CD1c-positive myeloid dendritic cell (primary cell): ENCODE data around the gene IFIT3.
"Not testable (repeated sequence)": the region's sequence is repeated elsewhere in the genome, so short reads cannot be mapped to it uniquely, and the experiment has no call there.

ENCODE experiments used
- DNase-seq: peaks from one replicate; pipeline ENCODE4 v3.0.0-alpha.2; 2016; ENCODE audit errors: extremely low spot score

The IFIT3 gene

GRCh38 chr10:89327803-89328441, at the start of gene IFIT3:
TSS of gene IFIT3 (plus strand) at chr10:89327997. CDS start at chr10:89328074, 77 bp downstream.
- DNase-seq = peak; percentile 91

DNA sequence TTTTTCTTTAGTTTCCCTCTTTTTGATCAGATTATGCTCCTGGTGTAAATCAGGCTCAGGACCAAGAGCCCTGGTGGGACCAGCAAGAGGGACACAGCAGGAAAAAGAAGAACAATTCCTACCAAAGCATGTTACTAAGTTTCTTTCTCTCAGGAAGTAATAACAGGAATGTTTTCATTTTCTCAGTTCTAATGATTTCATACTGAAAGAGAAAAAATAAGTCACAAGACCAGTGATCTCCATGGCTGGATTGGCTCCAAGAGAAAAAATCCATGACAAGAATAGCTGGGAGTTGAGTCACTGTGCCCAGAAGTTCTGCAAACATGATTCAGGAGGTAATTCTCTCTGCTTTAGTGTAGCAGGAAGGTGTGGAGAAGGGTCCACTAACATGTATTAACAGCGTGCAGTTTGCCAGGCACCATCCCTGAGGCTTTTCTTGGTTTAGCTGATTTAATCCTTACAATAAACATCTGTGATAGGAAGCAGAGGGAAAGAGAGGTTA, 49.7 kb upstream of the IFIT3 start:
- no peak for DNase-seq

- DNase-seq = no peak
Observed at GRCh38 chr10:89278900-89279392, 48.9 kb upstream of the IFIT3 start.

- no peak for DNase-seq
Observed at GRCh38 chr10:89279421-89279869, 48.4 kb upstream of the IFIT3 start.

DNA sequence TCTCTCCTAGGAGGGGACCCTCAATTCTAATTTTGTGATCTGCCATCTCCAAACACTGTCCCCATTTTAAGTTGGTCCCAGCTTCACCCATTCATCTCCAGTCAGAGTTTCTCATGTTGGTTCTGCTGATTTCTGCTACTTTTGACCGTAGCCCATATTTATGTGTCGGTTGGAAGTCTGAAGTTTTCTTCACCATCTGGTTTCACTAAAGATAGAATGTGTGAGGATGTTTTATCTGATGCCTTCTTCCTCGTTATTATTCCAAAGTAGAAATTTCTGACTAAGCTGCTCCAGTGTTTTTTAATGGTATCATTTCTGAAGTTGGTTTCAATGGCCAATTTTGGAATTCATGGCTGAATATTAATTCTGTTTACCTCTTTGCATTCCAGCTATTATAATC, 47.3 kb upstream of the IFIT3 start:
- no peak for DNase-seq

- no peak for DNase-seq
Observed at GRCh38 chr10:89281606-89282395, 46.0 kb upstream of the IFIT3 start.

DNA sequence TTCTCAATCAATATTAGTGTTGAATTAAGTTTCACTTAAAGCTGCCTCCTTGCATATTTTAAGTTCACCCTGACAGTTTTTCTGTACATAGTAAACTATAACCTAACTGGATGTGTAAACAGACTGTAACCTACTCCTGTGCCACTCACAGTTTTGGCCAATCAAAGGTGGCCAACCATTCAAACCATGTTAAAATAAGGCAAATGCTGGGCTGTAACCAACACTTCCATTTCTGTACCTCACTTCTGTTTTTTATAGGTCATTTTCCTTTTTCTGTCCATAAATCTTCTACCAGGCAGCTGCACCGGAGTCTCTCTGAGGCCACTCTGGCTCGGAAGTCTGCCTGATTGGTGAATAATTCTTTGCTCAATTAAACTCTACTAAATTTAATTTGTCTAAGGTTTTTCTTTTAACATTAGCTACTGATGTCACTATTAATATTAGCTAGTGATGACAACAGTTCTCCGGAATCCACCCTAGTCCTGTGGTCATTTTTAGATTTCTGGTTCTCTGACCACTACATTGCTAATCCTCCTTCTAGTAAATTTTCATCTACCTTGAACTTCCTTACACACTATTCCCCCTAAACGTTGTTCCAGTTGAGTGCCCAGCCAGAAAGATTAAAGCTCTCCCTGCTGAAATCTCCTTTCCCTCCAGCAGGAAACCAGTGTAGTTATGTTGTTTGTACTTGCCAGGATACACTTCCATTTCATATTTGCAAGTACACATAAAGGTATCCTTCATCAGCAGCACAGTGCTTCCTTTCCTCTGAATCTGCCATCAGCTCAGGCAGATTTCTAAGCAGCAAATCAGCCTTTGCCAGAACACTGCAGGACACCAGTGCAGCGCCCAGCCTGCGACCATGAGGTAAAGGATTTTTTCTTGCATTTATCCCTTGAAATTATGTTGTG, 44.5 kb upstream of the IFIT3 start:
- DNase-seq = no peak

DNA sequence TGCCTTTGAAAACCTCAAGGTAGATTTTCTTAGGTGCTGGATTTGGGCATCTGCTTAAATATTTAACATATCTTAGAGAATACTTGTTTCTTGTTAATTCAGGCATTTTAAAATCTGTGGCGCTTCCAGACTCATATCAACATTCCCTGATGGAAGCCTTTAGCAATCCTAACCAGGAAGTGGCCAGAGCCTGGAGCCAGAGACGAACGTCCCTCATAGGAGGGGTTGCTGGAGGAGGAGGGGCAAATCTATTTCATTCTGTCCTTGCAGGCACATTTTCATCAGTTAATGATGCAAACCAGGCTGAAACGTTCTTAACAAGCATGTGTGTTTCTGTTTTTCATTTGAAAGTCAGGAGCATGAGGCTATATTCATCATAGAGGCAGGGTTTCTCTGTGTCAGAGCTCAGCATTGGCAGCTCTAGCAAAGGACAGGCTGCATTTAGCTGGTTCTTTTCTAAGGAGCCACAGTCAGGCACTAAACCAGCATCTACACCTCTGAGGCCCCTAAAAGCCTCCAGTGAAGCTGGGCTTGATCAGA, 43.8 kb upstream of the IFIT3 start:
- DNase-seq = no peak

DNA sequence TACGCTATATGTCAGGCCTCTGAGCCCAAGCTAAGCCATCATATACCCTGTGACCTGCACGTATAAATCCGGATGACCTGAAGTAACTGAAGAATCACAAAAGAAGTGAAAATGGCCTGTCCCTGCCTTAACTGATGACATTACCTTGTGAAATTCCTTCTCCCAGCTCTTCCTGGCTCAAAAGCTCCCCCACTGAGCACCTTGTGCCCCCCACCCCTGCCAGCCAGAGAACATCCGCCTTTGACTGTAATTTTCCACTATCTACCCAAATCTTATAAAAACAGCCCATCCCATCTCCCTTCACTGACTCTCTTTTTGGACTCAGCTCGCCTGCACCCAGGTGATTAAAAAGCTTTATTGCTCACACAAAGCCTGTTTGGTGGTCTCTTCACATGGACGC, 43.1 kb upstream of the IFIT3 start:
- not testable (repeated sequence) for DNase-seq

GRCh38 chr10:89285303-89285702, 42.5 kb upstream of the IFIT3 start:
- DNase-seq = not testable (repeated sequence)

- DNase-seq = no peak
Observed at GRCh38 chr10:89294721-89295239, 33.0 kb upstream of the IFIT3 start.

GRCh38 chr10:89295597-89295996, 32.2 kb upstream of the IFIT3 start:
- DNase-seq = peak; percentile 60

- DNase-seq = peak; percentile 83
Observed at GRCh38 chr10:89296220-89296648, 31.6 kb upstream of the IFIT3 start.

DNA sequence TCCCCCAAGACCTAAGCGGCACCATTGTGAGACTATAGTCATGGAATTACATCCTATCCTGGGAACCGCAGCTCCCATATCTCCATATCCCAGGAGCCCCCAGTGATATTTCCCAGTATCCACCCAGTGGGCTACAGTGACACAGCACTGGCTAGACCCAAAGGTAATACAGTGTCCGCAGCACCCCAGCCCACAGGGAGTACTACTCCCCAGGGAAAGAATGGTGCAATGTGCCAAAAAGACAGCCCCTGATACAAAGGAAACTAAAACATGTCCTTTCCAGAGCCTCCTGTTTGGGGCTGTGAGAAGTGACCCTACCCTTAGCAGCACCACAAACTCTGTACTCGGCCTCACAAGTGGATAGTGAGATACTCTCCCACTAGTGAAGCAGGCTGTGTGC, 30.4 kb upstream of the IFIT3 start:
- no peak for DNase-seq

DNA sequence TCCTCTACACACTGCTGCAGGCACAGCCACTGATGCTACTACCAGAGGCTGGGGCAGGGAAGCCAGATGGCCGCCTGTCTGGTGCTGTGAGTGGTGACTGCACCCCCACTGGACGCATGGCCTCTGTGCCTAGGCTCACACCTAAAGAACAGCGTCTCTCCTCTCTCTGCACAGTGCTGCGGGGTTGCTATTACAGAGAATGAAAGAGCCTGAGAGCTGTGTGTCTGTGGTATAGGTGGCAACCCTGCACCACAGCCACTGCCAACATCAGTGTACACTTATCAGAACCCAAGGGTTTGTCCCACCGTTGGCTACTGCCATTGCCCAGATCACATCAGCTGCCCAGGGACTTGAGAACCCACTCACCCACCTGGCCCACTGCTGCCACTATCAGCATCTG, 30.0 kb upstream of the IFIT3 start:
- no peak for DNase-seq

GRCh38 chr10:89299031-89299430, 28.8 kb upstream of the IFIT3 start:
- DNase-seq = no peak

DNA sequence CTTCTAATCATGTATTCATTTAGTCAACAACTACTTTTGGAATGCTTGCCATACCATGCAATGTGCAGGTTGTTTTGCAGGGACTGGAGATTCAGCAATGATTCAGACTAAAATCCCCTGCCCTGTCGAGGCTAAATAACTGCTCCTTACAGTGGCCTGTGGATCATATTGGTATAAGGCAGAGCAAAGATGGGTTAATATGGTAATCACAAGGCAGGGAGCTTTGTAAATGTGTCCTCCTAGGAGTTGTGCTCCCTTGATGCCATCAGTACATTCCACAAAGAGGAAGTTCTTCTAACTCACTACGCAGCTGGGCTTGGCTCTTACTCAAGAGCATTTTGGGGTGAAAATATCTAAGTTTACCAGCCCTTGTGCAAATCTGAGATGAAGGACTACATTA, 26.6 kb upstream of the IFIT3 start:
- peak; percentile 70 for DNase-seq

- peak; percentile 79 for DNase-seq
Observed at GRCh38 chr10:89301721-89302445, 25.9 kb upstream of the IFIT3 start, which contains the start of gene IFIT2. TSS of gene IFIT2 (plus strand) at chr10:89302046. CDS start at chr10:89302124, 78 bp downstream.

- DNase-seq = peak; percentile 44
Observed at GRCh38 chr10:89302625-89303024, 25.2 kb upstream of the IFIT3 start.

DNA sequence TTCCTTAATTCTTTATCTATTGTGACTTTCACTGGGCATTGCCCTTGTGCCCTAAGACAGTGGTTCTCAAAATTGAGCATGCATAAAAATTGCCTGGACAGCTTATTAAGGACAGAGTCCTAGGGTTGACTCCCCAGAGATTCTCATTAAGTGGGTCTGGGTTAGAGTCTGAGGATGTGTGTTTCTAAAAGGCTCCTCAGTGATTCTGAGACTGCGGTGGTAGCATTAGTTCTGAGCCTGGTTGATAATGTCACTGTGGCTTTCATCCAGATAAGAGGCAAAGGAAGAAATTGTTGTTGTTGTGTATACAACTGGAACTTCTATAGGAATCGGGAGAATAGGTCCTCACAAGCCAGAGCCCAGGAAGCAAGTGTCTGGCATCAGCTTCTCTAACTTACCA, 24.6 kb upstream of the IFIT3 start:
- no peak for DNase-seq
